Measurements from ENCODE around the gene ITGA11. TPM values are rescaled to one million over a fixed set of nuclear protein-coding genes. Genes with fewer than 3 reads are reported as not detected.

The ITGA11 gene
- total RNA-seq, 1 experiment from 2014 or later = 0.70 TPM

DNA sequence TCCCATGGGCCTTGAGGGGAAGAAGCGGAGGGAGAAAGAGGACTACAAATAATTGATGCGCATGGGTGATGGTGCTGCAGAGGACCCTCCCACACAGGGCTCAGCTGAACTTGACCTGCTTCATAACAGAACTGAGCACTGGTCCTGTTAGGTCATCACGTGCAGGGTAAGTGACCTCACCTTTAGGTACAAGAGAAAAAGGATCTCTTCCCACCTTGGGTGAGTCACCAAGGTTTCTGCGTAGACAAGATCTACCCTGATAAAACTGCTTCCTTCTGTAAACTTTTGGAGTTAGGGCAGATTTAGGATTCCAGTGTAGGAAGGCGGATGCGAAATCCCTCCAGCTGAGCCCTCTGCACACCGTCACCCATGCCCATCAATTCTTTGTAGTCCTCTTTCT is 87.4 kb downstream of the ITGA11 start:
- no peaks in the 10 kb centered on the region for H4K20me1 ChIP-seq (ENCODE audit: insufficient read depth)
- no peaks in the 10 kb centered on the region for H3K79me2 ChIP-seq (ENCODE audit: low read depth)
- H3K4me2 ChIP-seq = no peak overlapping the region
- H2AFZ ChIP-seq = no peak overlapping the region
- no peak overlapping the region for H3K27ac ChIP-seq
- POLR2A ChIA-PET (ENCODE audit: unreplicated experiment) = no interaction called here
- no peaks in the 10 kb centered on the region for H3K9me2 ChIP-seq (ENCODE audit: insufficient read depth)
- no peaks in the 10 kb centered on the region for H3K9me3 ChIP-seq (ENCODE audit: insufficient read depth, low read depth)
- H3K4me3 ChIP-seq = no peak overlapping the region
- intact Hi-C loops (cut with micrococcal nuclease; ENCODE audit: unreplicated experiment) = no loop called here
- H3K36me3 ChIP-seq (ENCODE audit: low read depth) = no peaks in the 10 kb centered on the region
- CTCF ChIA-PET = interaction anchor here (0.6 kb wide), 3 partner anchors 73 to 1118 kb away, joined by 3 to 4 read pairs (median 3); no protein-coding TSS in a partner anchor
- TF ChIP-seq CTCF (conservative IDR thresholded peaks at IDR 0.05) (no peak), EZH2 (IDR thresholded peaks at IDR 0.05; ENCODE audit: low read depth) (no peak)
- BruUV-seq (replicated peaks) = no TSS peak
- no peaks in the 10 kb centered on the region; the same call in 1 of the 2 replicates for H3K4me1 ChIP-seq (replicated peaks; ENCODE audit: insufficient read depth)
- peak; percentile 32 to 59 for DNase-seq
- H3K27me3 ChIP-seq (ENCODE audit: insufficient read depth, low read depth) = no peaks in the 10 kb centered on the region
- peaks cover 4% of the 10 kb centered on the region; the same call in 1 of the 2 replicates for H3F3A ChIP-seq (ENCODE audit: insufficient read depth, low read depth)

- DNase-seq = no peak
- TF ChIP-seq CTCF (conservative IDR thresholded peaks at IDR 0.05) (no peak), EZH2 (IDR thresholded peaks at IDR 0.05; ENCODE audit: low read depth) (no peak)
- H3K4me1 ChIP-seq (replicated peaks; ENCODE audit: insufficient read depth) = no peaks in the 10 kb centered on the region; the same call in 1 of the 2 replicates
- H3K4me2 ChIP-seq = no peak overlapping the region
- no peaks in the 10 kb centered on the region for H3K9me2 ChIP-seq (ENCODE audit: insufficient read depth)
- no peak overlapping the region for H3K27ac ChIP-seq
- intact Hi-C loops (cut with micrococcal nuclease; ENCODE audit: unreplicated experiment) = no loop called here
- no peaks in the 10 kb centered on the region for H4K20me1 ChIP-seq (ENCODE audit: insufficient read depth)
- BruUV-seq (replicated peaks) = no TSS peak
- H3K27me3 ChIP-seq (ENCODE audit: insufficient read depth, low read depth) = no peaks in the 10 kb centered on the region
- ChIA-PET POLR2A (ENCODE audit: unreplicated experiment) (no interaction called here), CTCF (interaction anchor here (0.5 to 0.6 kb wide), 4 partner anchors 30 to 1119 kb away, joined by 3 to 5 read pairs (median 4); no protein-coding TSS in a partner anchor)
- no peaks in the 10 kb centered on the region for H3K9me3 ChIP-seq (ENCODE audit: insufficient read depth, low read depth)
- H3K79me2 ChIP-seq (ENCODE audit: low read depth) = no peaks in the 10 kb centered on the region
- no peak overlapping the region for H3K4me3 ChIP-seq
- no peaks in the 10 kb centered on the region for H3K36me3 ChIP-seq (ENCODE audit: low read depth)
- H3F3A ChIP-seq (ENCODE audit: insufficient read depth, low read depth) = peaks cover 4% of the 10 kb centered on the region; the same call in 1 of the 2 replicates
- H2AFZ ChIP-seq = no peak overlapping the region
Measured at GRCh38 chr15:68343579-68344225, 88.3 kb downstream of the ITGA11 start.

DNA sequence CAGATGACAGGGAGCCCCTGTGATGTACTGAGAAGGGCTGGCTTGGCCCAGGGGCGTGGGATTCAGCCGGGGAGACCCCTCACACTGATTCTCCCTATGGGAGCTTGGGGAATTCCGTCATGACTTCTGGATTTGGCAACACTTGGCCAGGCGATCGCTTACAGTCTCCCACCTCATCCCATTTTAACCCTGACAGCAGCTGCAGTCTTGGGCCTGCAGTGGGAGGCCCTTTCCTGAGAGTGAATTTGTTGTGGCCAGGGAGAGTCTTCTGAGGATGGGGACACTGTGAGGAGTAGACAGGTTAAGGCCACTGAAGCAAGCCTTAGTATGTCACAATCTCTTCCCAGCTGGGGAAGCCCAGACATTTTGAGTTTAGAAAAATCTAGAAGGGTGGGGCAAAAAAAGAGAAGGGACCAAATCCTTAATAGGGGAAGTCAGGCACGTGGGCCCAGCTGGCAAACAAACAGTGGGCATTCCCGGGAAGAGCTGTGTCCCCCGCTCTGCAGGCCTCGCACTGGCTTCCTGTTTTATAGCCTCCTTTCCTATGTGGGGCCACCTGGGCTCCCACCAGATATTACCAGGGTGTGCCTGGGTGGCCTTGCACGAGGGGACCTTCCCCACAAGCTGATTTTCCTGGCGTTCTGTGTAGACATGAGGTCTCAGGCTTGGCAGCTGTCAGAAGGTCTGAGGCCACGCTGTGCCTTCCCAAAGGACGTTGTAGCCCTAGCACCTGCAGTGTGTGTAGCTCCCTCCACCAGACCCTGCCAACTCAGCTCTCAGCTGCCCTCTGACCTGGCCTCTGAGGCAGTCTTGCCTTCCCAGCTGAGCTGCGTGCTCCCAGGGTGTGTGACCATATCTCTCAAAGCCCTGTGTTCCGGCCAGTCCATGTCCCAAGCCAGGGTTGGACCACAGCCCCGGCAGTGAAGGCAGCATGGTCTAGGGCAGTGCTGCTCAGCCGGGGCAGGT is 89.9 kb downstream of the ITGA11 start:
- Histone ChIP-seq H3K9me3 (ENCODE audit: insufficient read depth, low read depth) (no peaks in the 10 kb centered on the region), H3K27me3 (ENCODE audit: insufficient read depth, low read depth) (no peaks in the 10 kb centered on the region), H3F3A (ENCODE audit: insufficient read depth, low read depth) (peaks cover 4% of the 10 kb centered on the region; the same call in 1 of the 2 replicates), H4K20me1 (ENCODE audit: insufficient read depth) (no peaks in the 10 kb centered on the region), H3K4me3 (no peak overlapping the region), H3K79me2 (ENCODE audit: low read depth) (no peaks in the 10 kb centered on the region), H3K4me1 (replicated peaks; ENCODE audit: insufficient read depth) (no peaks in the 10 kb centered on the region; the same call in 1 of the 2 replicates), H2AFZ (no peak overlapping the region), H3K36me3 (ENCODE audit: low read depth) (no peaks in the 10 kb centered on the region), H3K4me2 (no peak overlapping the region), H3K27ac (no peak overlapping the region), H3K9me2 (ENCODE audit: insufficient read depth) (no peaks in the 10 kb centered on the region)
- intact Hi-C loops (cut with micrococcal nuclease; ENCODE audit: unreplicated experiment) = no loop called here
- BruUV-seq (replicated peaks) = no TSS peak
- ChIA-PET CTCF (no interaction called here), POLR2A (ENCODE audit: unreplicated experiment) (no interaction called here)
- DNase-seq = no peak
- no peak for TF ChIP-seq CTCF (conservative IDR thresholded peaks at IDR 0.05)
- no peak for TF ChIP-seq EZH2 (IDR thresholded peaks at IDR 0.05; ENCODE audit: low read depth)

All from PC-9 (cell line).